ENCODE data around the gene NUP62. TPM values are rescaled to one million over a fixed set of nuclear protein-coding genes. Genes with fewer than 3 reads are reported as not detected.
A peak's percentile ranks its signal among the peaks of the same experiment; 100 is the strongest.

Gene NUP62
- total and polyA plus RNA-seq, 8 donors = 39.2 to 66.2 (median 60.0) TPM

- intact Hi-C loops (cut with DNase I) = no loop called here
- DNase-seq (peak in 3 of 4 donors; percentile 62 to 90 (median 72)), ATAC-seq (peak; percentile 5)
- Histone ChIP-seq H3K27ac (peak overlapping the region; percentile 99 to 100), H3K36me3 (peaks cover 0 to 50% of the 10 kb centered on the region in 2 donors), H3K27me3 (no peaks in the 10 kb centered on the region), H3K4me1 (peaks cover 0 to 42% of the 10 kb centered on the region in 2 donors), H3K4me3 (peak overlapping the region; percentile 82), H3K9me3 (no peaks in the 10 kb centered on the region)
- no peak for TF ChIP-seq CTCF (IDR thresholded peaks at IDR 0.05)
Observed at GRCh38 chr19:49875857-49876421, 53.4 kb downstream of the NUP62 start.

- H3K27ac ChIP-seq = peak overlapping the region in 1 of 2 donors; percentile 99
Observed at GRCh38 chr19:49875177-49875576, 54.1 kb downstream of the NUP62 start.

GRCh38 chr19:49874503-49875157, 54.7 kb downstream of the NUP62 start:
- peaks cover 0 to 38% of the 10 kb centered on the region in 2 donors for H3K36me3 ChIP-seq
- H3K27me3 ChIP-seq = no peaks in the 10 kb centered on the region
- H3K9me3 ChIP-seq = no peaks in the 10 kb centered on the region
- H3K27ac ChIP-seq = peak overlapping the region in 1 of 2 donors; percentile 99
- peaks cover 2 to 50% of the 10 kb centered on the region in 2 donors for H3K4me1 ChIP-seq
- DNase-seq (no peak), ATAC-seq (no peak)
- intact Hi-C loops (cut with DNase I) = no loop called here
- TF ChIP-seq CTCF (IDR thresholded peaks at IDR 0.05) = no peak
- no peak overlapping the region for H3K4me3 ChIP-seq

More at GRCh38 chr19:49875177-49875576, 54.1 kb downstream of the NUP62 start:
- H3K36me3 ChIP-seq = peaks cover 0 to 43% of the 10 kb centered on the region in 2 donors
- H3K9me3 ChIP-seq = no peaks in the 10 kb centered on the region
- peak overlapping the region in 1 of 2 donors; percentile 82 for H3K4me3 ChIP-seq
- DNase-seq (no peak), ATAC-seq (no peak)
- H3K4me1 ChIP-seq = peaks cover 0 to 49% of the 10 kb centered on the region in 2 donors
- no peak for TF ChIP-seq CTCF (IDR thresholded peaks at IDR 0.05)
- intact Hi-C loops (cut with DNase I) = no loop called here
- no peaks in the 10 kb centered on the region for H3K27me3 ChIP-seq

- ATAC-seq (no peak), DNase-seq (peak in 1 of 4 donors; percentile 59)
- TF ChIP-seq CTCF (IDR thresholded peaks at IDR 0.05) = no peak
- H3K4me3 ChIP-seq = no peak overlapping the region
- peaks cover 0 to 31% of the 10 kb centered on the region in 2 donors for H3K36me3 ChIP-seq
- no peaks in the 10 kb centered on the region for H3K27me3 ChIP-seq
- H3K27ac ChIP-seq = no peak overlapping the region
- H3K9me3 ChIP-seq = no peaks in the 10 kb centered on the region
- peaks cover 2 to 45% of the 10 kb centered on the region in 2 donors for H3K4me1 ChIP-seq
- intact Hi-C loops (cut with DNase I) = no loop called here
Observed at GRCh38 chr19:49873834-49874233, 55.5 kb downstream of the NUP62 start.

- TF ChIP-seq CTCF (IDR thresholded peaks at IDR 0.05) = no peak
- Histone ChIP-seq H3K36me3 (peaks cover 0 to 31% of the 10 kb centered on the region in 2 donors), H3K27me3 (no peaks in the 10 kb centered on the region), H3K4me3 (no peak overlapping the region), H3K27ac (no peak overlapping the region), H3K4me1 (peaks cover 5 to 45% of the 10 kb centered on the region in 2 donors), H3K9me3 (no peaks in the 10 kb centered on the region)
- intact Hi-C loops (cut with DNase I) = no loop called here
- peak in 1 of 4 donors; percentile 78 for DNase-seq
- ATAC-seq = no peak
Observed at GRCh38 chr19:49873129-49873521, 56.2 kb downstream of the NUP62 start.

Data from left lung (tissue), 10 donors.